Amniotic stem cell (primary cell): ENCODE results near the gene TRIM7.

Source experiments
- DNase-seq: peaks from one replicate; lab custom pipeline; 2025; lab: John Stamatoyannopoulos, UW

Gene TRIM7

DNA sequence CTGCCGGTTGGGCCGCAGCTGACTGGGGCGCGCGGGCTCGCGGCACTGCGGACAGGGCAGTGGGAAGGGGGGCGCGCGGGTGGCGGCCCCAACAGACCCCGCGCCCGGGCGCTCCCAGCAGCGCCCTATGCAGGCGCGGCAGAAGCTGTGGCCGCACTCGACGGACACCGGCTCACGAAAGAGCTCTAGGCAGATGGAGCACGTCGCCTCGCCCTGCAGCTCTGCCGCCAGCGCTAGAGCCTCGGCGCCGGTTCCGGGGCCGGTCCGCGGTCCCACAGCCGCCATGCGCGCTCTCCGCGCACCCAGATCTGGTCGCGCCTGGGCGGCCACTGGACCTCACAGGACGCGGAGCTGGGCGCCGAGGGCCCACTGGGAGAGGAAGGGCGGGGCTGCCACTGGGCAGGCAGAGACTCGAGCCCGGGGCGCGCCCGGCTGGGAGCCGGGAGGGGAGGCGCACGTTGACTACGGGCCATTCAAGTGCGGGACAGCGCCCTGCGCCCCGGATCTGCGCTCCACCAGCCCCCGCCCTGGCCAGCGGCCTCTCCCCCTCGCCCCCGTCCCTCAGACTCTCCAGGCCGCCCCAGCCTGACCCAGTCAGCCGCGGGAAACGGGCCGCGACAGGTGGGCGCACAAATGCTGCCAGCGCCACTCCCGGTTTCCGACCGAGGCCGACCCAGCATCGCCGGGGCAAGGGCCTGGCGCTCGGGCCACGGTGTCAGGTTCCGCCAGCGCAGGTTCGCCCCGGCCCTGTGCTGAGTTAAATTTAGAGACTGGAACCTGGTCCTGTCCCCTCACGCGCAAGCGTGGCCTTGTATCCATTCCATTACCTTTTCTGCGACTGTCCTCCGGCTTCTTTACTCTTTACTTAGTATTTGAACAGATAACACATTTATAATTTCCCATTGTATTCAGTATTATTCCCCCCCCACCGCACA is at the start of gene TRIM7:
Gene TRIM7, minus strand, starts transcription at position 371 of the 935 bp plus-strand sequence. Its CDS starts 86 bp downstream, at position 285.
- no peak for DNase-seq

DNA sequence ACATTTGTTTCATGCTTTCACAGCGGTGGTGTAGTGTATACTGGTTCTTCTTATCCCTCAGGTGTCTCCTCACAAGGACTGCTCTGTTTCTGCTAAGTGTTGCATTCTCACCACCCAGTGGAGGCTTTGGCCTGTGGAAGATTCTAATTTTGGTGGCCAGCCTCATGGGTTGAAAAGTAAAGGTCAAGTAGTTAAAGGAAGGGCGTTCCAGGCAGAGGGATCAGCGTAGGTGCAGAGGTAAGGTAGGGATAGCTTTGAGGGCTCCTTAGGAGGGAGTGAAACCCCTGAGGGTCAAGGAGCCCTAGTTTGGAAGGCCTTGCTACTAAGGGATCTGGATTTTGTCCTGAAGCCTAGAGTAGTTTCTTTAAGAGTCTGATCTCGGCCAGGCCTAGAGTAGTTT is 43.3 kb upstream of the TRIM7 start:
- DNase-seq: no peak

DNA sequence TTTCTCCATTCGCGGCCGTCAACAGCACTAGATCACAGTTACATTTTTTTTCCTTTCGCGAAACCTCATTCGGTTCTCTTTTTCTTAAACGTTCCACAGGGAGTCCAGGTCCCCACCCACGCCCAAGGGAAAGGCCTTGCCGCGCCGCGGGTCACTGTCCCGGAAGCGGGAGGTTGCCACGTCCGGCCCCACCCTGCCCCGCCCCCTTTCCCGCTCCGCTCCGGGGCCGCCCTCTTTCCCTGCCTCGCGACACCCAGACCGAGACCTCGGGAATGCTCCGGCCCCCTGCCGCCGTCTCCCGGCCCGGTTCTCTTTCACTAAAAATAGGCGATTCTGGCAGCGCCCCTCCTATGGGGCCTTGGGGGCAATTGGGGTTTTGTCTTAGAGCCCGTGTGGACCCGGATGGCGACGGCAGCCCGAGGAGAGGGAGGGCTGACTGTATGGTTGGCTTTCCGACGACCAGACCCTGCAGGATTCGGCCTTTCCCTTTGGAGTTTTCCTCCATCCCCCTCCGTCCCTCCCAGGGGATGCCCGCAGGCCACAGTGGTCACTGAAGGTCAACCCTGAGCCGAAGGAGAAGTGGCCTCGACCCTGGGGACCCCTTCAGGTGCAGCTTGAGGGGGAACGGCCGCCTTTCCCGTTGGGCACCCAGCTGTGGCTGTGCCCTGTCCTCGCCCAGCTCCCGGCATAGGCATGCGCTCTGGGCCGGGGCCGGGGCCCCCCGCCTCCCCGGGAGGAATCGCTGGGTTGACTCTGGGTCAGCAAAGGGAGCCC is 41.5 kb upstream of the TRIM7 start:
- no peak for DNase-seq

DNA sequence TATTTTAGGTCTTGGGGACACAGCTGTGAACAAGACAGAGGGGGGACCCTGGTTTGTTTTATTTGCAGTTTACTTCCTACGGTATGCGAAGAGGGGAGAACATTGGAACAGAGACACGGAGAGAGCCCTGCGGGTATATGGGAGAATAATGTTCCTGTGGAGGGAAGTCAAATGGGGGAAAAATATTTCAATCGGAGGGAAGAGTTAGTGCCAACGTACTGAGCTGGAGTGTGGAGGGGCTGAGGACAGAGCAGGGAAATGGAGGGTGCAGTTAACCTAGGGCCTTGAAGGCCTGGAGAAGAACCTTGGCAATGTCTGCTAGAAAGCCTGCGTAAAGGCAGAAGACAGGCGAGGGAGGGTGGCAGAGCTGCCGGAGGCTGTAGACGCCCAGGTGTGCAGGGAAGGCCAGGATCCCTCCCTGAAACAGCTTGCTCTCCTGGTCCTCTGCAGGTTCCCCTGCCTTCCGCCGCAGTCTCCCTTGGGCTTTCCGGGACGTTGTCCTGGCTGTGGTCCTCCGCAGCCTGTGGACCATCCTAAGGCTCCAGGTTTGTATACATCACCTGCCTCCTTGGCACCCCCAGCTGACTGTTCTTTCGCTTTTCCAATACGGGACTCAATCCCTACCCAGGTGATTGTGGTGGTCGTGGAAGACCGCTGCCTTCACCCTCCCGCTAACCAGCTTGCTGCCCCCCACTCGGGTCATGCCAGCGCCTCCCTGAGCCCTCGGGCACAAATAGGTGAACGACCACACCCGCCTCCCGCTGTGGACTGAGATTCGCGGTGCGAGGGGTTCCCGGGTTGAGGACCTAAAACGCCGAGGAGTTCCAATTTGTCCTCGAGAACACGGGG is 40.7 kb upstream of the TRIM7 start:
- no peak for DNase-seq

DNA sequence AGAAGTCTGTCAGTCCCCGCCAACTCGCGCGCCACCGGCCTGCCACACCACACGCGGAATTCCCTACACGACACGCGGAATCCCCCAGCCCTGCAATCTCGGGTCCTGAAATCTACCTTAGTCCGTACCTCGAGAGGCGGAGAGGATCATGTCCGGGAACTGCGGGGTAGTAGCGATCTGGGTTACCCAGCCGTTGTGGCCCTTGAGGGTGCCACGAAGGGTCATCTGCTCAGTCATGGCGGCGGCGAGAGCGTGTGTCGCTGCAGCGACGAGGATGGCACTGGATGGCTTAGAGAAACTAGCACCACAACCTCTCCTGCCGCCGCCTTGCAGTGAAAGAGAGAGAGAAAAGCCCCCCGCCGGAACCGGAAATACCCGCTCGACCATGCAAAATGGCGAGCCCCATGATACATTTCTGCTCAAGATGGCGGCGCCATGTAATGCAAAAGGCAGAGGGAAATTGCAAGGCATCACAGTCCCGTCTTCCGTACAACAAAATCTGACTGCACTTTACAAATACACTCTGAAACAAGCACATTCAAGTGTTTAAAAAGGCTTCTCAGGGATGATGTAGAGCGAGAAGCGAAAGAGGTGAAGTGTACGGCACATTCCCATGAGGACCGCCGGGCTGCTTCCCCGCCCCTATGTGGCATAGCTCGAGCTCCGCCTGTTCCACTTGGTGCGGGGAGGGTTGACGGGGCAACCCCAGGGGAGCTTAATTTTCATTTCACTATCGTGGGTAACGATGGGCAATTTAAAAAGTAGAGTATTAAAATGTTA is 38.8 kb upstream of the TRIM7 start, which contains the start of gene RACK1:
Gene RACK1, minus strand, starts transcription at position 343 of the 780 bp plus-strand sequence. Its CDS starts 106 bp downstream, at position 237.
- no peak for DNase-seq

DNA sequence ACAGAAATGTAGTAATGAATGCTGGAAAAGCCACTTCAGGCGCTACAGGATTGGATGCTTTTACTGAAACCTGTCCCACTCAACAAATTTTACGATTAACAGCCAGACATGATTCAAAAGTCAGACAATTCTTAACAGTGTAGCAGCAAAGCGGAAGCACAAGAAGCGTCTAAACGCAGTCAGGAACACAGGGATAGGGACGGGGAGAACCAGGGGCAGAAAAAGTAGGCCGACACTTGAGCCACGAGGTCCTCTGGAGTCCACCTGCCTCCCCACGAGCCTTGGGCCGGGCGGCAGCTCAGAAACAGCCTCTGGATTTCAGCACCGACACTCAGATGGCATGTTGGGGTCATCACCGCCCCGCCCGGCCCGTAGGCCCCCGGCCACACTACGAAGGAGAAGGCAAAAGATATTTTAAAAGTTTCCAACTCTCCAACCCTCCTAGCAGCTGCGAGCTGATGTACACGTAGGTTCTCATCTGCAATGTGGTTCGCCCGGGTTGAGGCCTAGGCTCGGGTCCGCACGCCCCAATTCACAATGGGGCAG is 38.1 kb upstream of the TRIM7 start:
- no peak for DNase-seq

DNA sequence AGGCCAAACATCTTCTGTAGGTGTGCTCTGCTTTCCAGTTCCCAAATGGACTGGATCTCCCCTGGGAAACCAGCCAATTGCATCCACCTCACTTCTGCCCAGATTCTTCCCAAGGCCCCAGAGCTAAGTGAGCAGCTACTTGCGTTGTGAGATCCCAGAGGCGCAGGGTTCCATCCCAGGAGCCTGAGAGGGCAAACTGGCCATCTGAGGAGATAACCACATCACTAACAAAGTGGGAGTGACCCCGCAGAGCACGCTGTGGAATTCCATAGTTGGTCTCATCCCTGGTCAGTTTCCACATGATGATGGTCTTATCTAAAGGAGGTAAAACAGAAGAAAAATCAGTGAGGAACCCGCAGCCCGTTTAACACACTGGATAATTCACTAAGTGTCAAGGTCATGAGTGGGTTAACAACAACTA is 37.0 kb upstream of the TRIM7 start:
- no peak for DNase-seq

DNA sequence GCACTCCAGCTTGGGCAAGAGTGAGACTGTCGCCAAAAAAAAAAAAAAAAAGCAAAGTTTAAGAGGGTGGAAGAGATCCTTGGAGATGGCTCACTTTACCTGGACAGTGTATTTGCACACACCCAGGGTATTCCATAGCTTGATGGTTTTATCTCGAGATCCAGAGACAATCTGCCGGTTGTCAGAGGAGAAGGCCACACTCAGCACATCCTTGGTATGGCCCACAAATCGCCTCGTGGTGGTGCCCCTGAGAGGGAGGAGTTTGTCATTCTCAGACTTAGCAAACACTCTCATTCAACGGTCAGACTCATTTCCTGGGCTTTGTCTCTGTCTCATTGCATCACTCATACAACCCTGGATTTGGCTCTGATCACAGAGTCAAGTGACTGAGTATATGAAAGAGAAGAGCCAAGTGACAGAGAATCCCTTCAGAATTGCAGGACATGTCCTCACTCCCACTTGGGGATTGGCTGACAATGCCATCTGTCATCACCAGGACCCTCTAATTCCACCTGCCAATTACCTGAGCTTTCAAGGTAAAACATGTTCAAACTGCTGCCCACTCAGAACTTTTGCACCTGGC is 36.5 kb upstream of the TRIM7 start:
- DNase-seq: no peak

DNA sequence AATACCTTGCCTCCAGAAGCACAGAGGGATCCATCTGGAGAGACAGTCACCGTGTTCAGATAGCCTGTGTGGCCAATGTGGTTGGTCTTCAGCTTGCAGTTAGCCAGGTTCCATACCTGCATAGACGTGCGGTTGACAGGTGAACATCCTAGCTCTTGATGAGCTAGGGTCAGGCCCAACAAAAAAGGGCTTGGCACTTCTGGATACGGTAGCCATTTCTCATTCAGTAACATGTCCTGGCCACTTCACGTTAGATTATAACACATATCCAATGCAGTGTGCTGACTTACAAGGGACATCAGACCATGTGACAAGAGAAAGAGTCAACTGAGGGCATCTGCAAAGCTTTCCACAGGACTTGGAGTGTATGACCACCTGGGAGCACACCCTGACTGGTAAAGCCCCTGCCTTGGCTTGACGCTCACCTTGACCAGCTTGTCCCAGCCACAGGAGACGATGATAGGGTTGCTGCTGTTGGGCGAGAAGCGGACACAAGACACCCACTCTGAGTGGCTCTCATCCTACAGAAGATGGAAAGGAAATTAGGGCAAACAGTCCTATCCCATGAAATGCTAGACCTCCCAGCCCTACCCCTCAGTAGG is 34.2 kb upstream of the TRIM7 start:
- no peak for DNase-seq

DNA sequence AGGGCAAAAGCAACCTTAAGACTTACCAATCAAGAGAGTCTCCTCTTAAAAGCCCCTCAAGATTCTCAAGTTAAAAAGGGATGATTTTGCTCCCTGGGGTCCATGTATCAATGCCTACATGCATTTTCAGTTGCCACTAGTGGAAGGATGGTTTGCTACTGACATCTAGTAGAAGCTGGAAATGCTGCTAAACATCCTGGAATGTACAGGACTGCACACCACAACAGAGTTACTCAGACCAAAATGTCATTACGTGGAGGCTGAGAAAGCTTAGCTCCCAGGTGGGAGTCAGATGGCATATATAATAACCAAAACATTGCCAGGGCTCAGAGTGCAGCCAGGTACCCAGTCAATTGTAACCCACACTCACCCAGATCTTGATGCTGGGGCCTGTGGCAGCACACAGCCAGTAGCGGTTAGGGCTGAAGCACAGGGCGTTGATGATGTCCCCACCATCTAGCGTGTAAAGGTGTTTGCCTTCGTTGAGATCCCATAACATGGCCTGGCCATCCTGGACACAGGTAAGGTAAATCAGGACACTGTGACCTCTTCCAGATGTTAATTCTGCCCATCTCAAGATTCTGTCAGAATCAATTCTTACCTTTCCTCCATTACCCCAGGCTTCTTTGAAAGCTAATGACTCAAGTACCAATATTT is 32.9 kb upstream of the TRIM7 start:
- no peak for DNase-seq

DNA sequence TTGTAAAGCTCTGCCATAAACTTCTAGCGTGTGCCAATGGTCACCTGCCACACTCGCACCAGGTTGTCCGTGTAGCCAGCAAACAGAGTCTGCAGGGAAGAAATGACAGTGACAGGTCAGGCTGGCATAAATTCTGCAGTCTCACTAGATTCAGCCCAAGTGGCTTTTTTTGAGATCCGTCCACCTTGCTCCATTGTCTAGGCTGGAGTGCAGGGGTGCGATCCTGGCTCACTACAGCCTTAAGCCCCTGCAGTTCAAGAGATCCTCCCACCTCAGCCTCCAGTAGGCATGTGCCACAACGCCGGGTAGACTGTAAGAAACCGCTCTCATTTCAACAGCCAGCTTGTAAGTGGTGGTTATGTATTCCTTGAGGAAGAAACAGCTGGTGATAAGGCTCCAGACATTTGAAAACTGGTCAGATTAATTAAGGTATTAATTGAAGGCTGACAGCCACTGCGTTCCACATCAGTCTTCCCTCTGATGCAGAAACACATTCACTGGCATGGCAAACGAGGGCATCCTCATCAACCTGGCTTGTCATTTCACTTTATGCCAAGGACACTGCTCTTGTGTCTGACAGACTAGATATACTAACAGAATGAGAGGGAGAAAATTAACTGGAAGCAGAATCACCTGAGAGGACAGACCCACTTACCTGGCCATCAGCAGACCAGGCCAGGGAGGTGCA is 32.1 kb upstream of the TRIM7 start:
- no peak for DNase-seq

DNA sequence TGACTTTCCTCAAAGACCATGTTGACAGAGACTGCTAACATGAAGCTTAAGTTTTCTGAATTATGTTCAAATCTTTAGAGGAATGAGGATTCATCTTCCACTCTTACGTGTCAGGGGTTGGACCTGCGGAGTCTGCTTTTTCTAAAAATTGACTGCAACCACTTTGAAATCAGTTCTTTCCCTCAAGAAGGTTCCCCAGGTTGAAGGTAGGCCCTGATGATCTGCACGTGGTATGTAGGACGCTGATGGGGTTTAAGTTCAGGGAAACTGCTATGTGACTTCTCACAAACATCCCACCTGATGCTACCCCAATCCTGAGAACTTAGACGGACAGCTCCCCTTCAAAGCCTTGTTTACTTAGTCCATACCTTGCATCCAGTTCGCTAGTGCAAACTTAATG is 31.5 kb upstream of the TRIM7 start:
- DNase-seq: no peak

DNA sequence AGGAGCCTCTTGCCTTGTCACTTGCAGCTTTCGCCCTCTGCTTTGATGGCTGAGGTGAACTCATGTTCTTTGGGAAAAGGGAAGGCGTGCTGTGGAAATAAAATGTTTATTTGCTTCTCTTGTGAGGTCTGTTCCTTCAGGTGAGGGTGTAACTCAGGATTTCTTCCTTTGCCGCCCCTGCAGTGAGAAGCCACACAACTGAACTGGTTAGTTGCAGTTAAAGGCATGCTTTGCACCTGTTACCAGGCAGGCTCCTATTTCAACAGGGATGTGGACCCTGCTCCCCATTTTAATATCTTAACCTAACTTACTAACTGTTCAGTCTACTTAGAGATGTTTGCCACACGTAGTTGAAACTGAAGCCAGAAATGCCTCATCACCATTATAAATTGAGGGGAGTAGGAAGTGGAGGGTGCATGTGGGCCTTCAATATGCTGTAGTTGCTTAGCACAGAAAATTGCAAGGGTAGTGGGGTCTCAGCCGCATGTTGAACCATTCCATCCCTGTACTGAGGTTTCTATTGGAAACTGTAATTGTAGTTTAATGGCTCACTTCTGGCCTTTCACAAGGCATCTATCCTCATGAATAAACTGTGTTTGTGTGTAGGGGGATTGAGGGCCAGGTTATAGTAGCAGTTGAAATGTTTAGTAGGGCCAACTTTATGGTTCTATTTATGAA is 30.8 kb upstream of the TRIM7 start:
- no peak for DNase-seq

DNA sequence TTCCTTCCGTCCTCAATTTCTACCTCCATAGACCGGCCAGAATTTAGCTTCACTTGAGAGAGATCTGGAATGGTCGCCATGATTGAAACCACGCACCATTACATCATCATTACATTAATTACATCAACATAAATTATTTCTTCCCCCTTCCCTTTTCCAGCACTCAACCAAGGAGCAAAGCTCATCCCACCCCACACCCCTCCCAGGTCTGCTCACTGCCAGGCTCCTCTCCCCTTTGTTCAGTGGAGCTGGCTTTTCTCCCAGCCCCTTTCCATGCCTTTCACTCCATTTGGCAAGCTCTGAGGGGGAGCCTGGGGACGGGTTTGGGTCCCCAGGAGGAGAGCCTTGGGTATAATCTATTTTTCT is 30.3 kb upstream of the TRIM7 start:
- DNase-seq: no peak

DNA sequence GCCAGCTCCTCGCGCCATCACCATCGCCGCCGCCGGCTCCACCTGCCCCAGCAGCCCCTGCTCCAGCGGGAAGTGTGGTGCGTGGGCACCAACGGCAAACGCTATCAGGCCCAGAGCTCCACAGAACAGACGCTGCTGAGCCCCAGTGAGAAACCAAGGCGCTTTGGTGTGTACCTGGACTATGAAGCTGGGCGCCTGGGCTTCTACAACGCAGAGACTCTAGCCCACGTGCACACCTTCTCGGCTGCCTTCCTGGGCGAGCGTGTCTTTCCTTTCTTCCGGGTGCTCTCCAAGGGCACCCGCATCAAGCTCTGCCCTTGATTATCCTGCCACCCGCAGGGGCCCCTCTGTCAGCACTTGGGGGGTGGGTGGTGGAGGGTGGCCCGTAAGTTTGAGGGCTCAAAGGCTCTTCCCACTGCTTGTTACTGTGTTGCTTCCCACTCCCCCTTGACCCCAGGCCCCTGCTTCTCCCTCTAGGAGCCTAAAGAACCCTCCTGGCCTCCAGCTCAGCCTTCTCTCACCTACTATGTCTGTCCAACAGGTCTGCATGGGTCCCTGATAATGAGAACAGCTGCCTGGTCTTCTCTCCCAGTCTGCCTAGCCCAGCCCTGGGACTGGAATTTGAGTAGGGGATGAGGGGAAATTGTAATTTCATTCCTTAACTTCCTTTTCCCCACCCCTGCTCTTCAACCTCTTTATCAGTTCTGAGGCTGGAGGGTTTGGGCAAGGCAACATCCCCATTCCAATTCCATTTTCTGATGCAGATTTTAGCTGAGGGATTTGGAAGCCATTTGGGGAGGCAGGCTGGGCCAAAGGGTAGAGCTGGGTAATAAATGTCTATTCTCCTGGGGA is 29.7 kb upstream of the TRIM7 start:
- no peak for DNase-seq

DNA sequence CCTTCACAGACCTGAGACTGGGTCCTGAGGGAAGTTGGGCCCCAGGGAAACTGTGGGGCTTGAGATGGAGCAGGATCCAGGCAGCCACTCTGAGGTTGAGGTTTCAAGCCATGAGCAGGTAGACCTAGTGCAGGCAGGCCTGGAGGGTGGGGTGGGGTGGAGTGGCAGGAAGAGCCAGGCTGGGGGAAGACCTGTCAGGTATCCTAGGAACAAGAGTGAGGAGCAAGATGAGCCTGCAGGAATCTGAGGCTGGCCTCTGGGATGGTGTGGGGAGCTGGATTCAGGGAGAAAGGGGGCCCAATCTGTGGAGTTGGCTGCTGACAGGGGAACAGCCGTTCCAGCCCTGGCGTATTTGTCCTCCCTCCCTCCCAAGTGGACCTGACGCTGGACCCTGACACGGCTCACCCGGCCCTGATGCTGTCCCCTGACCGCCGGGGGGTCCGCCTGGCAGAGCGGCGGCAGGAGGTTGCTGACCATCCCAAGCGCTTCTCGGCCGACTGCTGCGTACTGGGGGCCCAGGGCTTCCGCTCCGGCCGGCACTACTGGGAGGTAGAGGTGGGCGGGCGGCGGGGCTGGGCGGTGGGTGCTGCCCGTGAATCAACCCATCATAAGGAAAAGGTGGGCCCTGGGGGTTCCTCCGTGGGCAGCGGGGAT is 28.9 kb upstream of the TRIM7 start:
- no peak for DNase-seq
